ENCODE results near the gene MMP21. TPM values are rescaled to one million over a fixed set of nuclear protein-coding genes. Genes with fewer than 3 reads are reported as not detected.

The MMP21 gene
- total and polyA plus RNA-seq, 2 experiments from 2014 or later: not detected

- no peak for TF ChIP-seq REST (IDR thresholded peaks at IDR 0.05; ENCODE audit: unreplicated experiment)
- no peak for TF ChIP-seq ZNF331 (CRISPR knock-in tag; IDR thresholded peaks at IDR 0.05; ENCODE audit: low read depth)
- TF ChIP-seq STAT1 (IDR thresholded peaks at IDR 0.05; ENCODE audit: unreplicated experiment): no peak
- no peak for TF ChIP-seq EZH2 (IDR thresholded peaks at IDR 0.05; ENCODE audit: low read depth, unreplicated experiment)
- TF ChIP-seq ETS1 (IDR thresholded peaks at IDR 0.05): no peak
- TF ChIP-seq EZH2phosphoT487 (IDR thresholded peaks at IDR 0.05; ENCODE audit: unreplicated experiment): no peak
- no peak for TF ChIP-seq ZNF114 (CRISPR knock-in tag; IDR thresholded peaks at IDR 0.05)
- no peak for TF ChIP-seq CREB1 (CRISPR knock-in tag; IDR thresholded peaks at IDR 0.05; ENCODE audit: low read depth)
- TF ChIP-seq JUNB (IDR thresholded peaks at IDR 0.05; ENCODE audit: unreplicated experiment): no peak
- TF ChIP-seq POLR2AphosphoS5 (IDR thresholded peaks at IDR 0.05; ENCODE audit: low read depth): no peak
- no peak for TF ChIP-seq NANOG (IDR thresholded peaks at IDR 0.05; ENCODE audit: borderline replicate concordance)
- TF ChIP-seq, protein P1, sequence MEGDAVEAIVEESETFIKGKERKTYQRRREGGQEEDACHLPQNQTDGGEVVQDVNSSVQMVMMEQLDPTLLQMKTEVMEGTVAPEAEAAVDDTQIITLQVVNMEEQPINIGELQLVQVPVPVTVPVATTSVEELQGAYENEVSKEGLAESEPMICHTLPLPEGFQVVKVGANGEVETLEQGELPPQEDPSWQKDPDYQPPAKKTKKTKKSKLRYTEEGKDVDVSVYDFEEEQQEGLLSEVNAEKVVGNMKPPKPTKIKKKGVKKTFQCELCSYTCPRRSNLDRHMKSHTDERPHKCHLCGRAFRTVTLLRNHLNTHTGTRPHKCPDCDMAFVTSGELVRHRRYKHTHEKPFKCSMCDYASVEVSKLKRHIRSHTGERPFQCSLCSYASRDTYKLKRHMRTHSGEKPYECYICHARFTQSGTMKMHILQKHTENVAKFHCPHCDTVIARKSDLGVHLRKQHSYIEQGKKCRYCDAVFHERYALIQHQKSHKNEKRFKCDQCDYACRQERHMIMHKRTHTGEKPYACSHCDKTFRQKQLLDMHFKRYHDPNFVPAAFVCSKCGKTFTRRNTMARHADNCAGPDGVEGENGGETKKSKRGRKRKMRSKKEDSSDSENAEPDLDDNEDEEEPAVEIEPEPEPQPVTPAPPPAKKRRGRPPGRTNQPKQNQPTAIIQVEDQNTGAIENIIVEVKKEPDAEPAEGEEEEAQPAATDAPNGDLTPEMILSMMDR (conservative IDR thresholded peaks at IDR 0.05; ENCODE audit: low read depth in 2 of 2): no peak
Measured at GRCh38 chr10:125773687-125774543, 1.7 kb downstream of the MMP21 start (continued).

GRCh38 chr10:125772864-125773180 is 2.8 kb downstream of the MMP21 start:
- H3K4me2 ChIP-seq: no peak overlapping the region
- no peaks in the 10 kb centered on the region for H3F3A ChIP-seq (replicated peaks; ENCODE audit: low read depth)
- Mint-ChIP-seq H3K9me3 (no peaks in the 10 kb centered on the region; the same call in 2 of the 3 replicates), H3K4me1 (no peaks in the 10 kb centered on the region), H3K36me3 (ENCODE audit: low read depth) (no peaks in the 10 kb centered on the region), H3K27ac (no peak overlapping the region), H3K27me3 (ENCODE audit: insufficient read depth, low read depth, poor library complexity) (peaks cover 1% of the 10 kb centered on the region), H3K4me3 (no peak overlapping the region)
- ATAC-seq (no peak), DNase-seq (ENCODE audit: low spot score) (no peak)
- H3K27ac ChIP-seq (ENCODE audit: low read depth): no peak overlapping the region
- H3K36me3 ChIP-seq (ENCODE audit: insufficient read depth): no peaks in the 10 kb centered on the region
- H3K4me1 ChIP-seq (ENCODE audit: insufficient read depth): no peaks in the 10 kb centered on the region
- H3K79me2 ChIP-seq (replicated peaks; ENCODE audit: insufficient read depth): no peaks in the 10 kb centered on the region
- H2AFZ ChIP-seq: no peak overlapping the region
- H3K27me3 ChIP-seq (ENCODE audit: insufficient read depth): no peaks in the 10 kb centered on the region
- no peaks in the 10 kb centered on the region for H4K20me1 ChIP-seq (replicated peaks; ENCODE audit: insufficient read depth)
- H3K4me3 ChIP-seq: no peak overlapping the region
- H3K9me2 ChIP-seq (ENCODE audit: insufficient read depth): no peaks in the 10 kb centered on the region
- TF ChIP-seq CREB1 (CRISPR knock-in tag; IDR thresholded peaks at IDR 0.05; ENCODE audit: low read depth): no peak
- no peak for TF ChIP-seq EZH2 (IDR thresholded peaks at IDR 0.05; ENCODE audit: low read depth, unreplicated experiment)
- TF ChIP-seq STAT1 (IDR thresholded peaks at IDR 0.05; ENCODE audit: unreplicated experiment): no peak
- TF ChIP-seq JUNB (IDR thresholded peaks at IDR 0.05; ENCODE audit: unreplicated experiment): no peak
- TF ChIP-seq REST (IDR thresholded peaks at IDR 0.05; ENCODE audit: unreplicated experiment): no peak
- TF ChIP-seq, protein P1 (conservative IDR thresholded peaks at IDR 0.05; ENCODE audit: low read depth in 2 of 2): no peak
- no peak for TF ChIP-seq NANOG (IDR thresholded peaks at IDR 0.05; ENCODE audit: borderline replicate concordance)
- TF ChIP-seq ZNF331 (CRISPR knock-in tag; IDR thresholded peaks at IDR 0.05; ENCODE audit: low read depth): no peak
- no peak for TF ChIP-seq POLR2AphosphoS5 (IDR thresholded peaks at IDR 0.05; ENCODE audit: low read depth)
